Measurements from ENCODE around the gene PTGFR. TPM values are rescaled to one million over a fixed set of nuclear protein-coding genes. Genes with fewer than 3 reads are reported as not detected.

Gene PTGFR
- total RNA-seq, 1 donor, result 67.7 TPM

DNA sequence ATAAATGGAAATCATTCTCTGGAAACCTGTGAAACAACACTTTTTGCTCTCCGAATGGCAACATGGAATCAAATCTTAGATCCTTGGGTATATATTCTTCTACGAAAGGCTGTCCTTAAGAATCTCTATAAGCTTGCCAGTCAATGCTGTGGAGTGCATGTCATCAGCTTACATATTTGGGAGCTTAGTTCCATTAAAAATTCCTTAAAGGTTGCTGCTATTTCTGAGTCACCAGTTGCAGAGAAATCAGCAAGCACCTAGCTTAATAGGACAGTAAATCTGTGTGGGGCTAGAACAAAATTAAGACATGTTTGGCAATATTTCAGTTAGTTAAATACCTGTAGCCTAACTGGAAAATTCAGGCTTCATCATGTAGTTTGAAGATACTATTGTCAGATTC, 45.7 kb downstream of the PTGFR start:
- no peak for DNase-seq (ENCODE audit: insufficient read length, low spot score, missing footprints)

DNA sequence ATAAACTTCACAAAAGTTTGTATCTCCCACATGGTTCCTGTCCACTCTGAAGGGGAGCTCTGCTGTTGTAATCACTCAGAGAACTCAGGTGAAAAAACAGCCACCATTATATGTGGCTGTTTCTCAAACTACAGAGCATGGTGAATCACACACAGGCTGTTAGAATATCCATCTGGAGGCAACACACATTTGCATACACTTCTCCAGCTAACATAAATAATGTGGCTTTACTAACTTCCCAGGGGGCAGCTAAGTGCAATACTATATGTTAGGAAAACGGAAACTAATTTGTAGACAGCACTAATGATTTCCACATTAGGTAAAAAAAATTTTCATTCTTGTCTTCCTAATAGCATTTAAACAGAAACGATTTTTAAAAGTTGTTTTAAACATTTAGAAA, 49.3 kb downstream of the PTGFR start:
- Histone ChIP-seq H3K4me1 (ENCODE audit: insufficient read depth, low read length) (peaks cover 6% of the 10 kb centered on the region), H3K4me2 (ENCODE audit: insufficient read depth, low read length) (no peak overlapping the region), H3K4me3 (ENCODE audit: insufficient read depth, low read length) (no peak overlapping the region), H4K20me1 (ENCODE audit: insufficient read depth, low read length) (no peaks in the 10 kb centered on the region), H3K36me3 (ENCODE audit: insufficient read depth, low read length) (peaks cover 4% of the 10 kb centered on the region), H3K79me2 (ENCODE audit: insufficient read depth, low read length) (no peaks in the 10 kb centered on the region), H3K27ac (ENCODE audit: low read depth, low read length) (no peak overlapping the region), H2AFZ (ENCODE audit: low read length) (no peak overlapping the region), H3K9me3 (ENCODE audit: low read depth, low read length) (no peaks in the 10 kb centered on the region), H3K27me3 (ENCODE audit: insufficient read depth, low read length) (no peaks in the 10 kb centered on the region)
- no peak for DNase-seq (ENCODE audit: insufficient read length, low spot score, missing footprints)
- TF ChIP-seq, protein P1, sequence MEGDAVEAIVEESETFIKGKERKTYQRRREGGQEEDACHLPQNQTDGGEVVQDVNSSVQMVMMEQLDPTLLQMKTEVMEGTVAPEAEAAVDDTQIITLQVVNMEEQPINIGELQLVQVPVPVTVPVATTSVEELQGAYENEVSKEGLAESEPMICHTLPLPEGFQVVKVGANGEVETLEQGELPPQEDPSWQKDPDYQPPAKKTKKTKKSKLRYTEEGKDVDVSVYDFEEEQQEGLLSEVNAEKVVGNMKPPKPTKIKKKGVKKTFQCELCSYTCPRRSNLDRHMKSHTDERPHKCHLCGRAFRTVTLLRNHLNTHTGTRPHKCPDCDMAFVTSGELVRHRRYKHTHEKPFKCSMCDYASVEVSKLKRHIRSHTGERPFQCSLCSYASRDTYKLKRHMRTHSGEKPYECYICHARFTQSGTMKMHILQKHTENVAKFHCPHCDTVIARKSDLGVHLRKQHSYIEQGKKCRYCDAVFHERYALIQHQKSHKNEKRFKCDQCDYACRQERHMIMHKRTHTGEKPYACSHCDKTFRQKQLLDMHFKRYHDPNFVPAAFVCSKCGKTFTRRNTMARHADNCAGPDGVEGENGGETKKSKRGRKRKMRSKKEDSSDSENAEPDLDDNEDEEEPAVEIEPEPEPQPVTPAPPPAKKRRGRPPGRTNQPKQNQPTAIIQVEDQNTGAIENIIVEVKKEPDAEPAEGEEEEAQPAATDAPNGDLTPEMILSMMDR (IDR thresholded peaks at IDR 0.05; ENCODE audit: extremely low read depth, low read depth, low read length), result no peak

More for the DNA sequence above, 45.7 kb downstream of the PTGFR start:
- Histone ChIP-seq H3K9me3 (ENCODE audit: low read depth, low read length) (no peaks in the 10 kb centered on the region), H3K4me3 (ENCODE audit: insufficient read depth, low read length) (no peak overlapping the region), H3K27me3 (ENCODE audit: insufficient read depth, low read length) (no peaks in the 10 kb centered on the region), H3K36me3 (ENCODE audit: insufficient read depth, low read length) (peaks cover 4% of the 10 kb centered on the region), H3K4me1 (ENCODE audit: insufficient read depth, low read length) (peaks cover 6% of the 10 kb centered on the region), H3K4me2 (ENCODE audit: insufficient read depth, low read length) (no peak overlapping the region), H3K27ac (ENCODE audit: low read depth, low read length) (no peak overlapping the region), H3K79me2 (ENCODE audit: insufficient read depth, low read length) (no peaks in the 10 kb centered on the region), H4K20me1 (ENCODE audit: insufficient read depth, low read length) (no peaks in the 10 kb centered on the region), H2AFZ (ENCODE audit: low read length) (no peak overlapping the region)
- TF ChIP-seq, protein P1 (IDR thresholded peaks at IDR 0.05; ENCODE audit: extremely low read depth, low read depth, low read length), result no peak

DNA sequence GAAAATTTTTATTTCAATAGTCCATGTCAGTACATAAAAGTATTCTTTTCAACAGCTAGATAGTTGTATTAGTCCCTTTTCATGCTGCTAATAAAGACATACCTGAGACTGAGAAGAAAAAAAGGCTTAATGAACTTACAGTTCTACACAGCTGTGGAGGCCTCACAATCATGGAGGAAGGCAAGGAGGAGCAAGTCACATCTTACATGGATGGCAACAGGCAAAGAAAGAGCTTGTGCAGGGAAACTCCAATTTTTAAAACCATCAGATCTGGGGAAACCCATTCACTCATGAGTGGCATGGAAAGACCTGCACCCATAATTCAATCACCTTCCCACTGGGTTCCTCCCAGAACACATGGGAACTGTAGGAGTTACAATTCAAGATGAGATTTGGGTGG, 50.7 kb downstream of the PTGFR start:
- peaks cover 4% of the 10 kb centered on the region for H3K36me3 ChIP-seq (ENCODE audit: insufficient read depth, low read length)
- H3K4me1 ChIP-seq (ENCODE audit: insufficient read depth, low read length), result peaks cover 6% of the 10 kb centered on the region
- no peak overlapping the region for H2AFZ ChIP-seq (ENCODE audit: low read length)
- no peaks in the 10 kb centered on the region for H3K79me2 ChIP-seq (ENCODE audit: insufficient read depth, low read length)
- TF ChIP-seq, protein P1 (IDR thresholded peaks at IDR 0.05; ENCODE audit: extremely low read depth, low read depth, low read length), result no peak
- H3K4me2 ChIP-seq (ENCODE audit: insufficient read depth, low read length), result no peak overlapping the region
- H3K27ac ChIP-seq (ENCODE audit: low read depth, low read length), result no peak overlapping the region
- no peaks in the 10 kb centered on the region for H4K20me1 ChIP-seq (ENCODE audit: insufficient read depth, low read length)
- no peak for DNase-seq (ENCODE audit: insufficient read length, low spot score, missing footprints)
- no peak overlapping the region for H3K4me3 ChIP-seq (ENCODE audit: insufficient read depth, low read length)
- H3K27me3 ChIP-seq (ENCODE audit: insufficient read depth, low read length), result no peaks in the 10 kb centered on the region
- no peaks in the 10 kb centered on the region for H3K9me3 ChIP-seq (ENCODE audit: low read depth, low read length)

DNA sequence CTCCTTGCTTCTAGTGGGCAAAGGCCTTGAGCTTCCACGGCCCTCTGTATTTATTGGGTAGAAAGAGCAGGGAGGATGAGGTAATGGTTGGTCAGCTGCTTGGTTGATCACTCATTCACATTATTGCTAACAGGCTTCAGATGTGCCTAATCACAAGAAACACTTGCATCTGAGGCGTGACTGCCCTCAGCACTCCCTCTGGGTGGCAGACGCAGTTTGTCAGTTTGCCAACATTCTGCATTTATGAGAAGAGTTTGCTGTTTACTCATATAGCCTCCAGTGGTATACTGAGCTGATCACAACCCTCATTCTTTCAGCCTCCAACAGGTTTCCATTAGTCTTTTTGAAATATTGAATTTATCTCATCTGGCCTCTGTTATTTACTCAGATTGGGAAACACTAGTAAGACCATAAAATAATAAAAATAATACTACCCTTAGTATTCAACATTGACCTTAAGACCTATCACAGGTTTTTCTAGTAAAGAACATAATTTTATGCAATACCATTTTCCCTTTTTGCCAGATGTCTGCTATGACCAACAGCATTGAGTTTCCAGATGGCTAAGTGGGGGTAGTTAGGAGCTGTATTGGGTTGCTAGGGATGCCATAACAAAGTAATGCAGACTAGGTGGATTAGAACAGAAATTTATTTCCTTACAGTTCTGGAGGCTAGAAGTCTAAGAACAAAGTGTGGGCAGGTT, 53.3 kb downstream of the PTGFR start:
- H3K9me3 ChIP-seq (ENCODE audit: low read depth, low read length), result no peaks in the 10 kb centered on the region
- no peak overlapping the region for H3K4me2 ChIP-seq (ENCODE audit: insufficient read depth, low read length)
- TF ChIP-seq, protein P1 (IDR thresholded peaks at IDR 0.05; ENCODE audit: extremely low read depth, low read depth, low read length), result no peak
- no peaks in the 10 kb centered on the region for H3K79me2 ChIP-seq (ENCODE audit: insufficient read depth, low read length)
- H4K20me1 ChIP-seq (ENCODE audit: insufficient read depth, low read length), result no peaks in the 10 kb centered on the region
- H3K4me3 ChIP-seq (ENCODE audit: insufficient read depth, low read length), result no peak overlapping the region
- no peaks in the 10 kb centered on the region for H3K36me3 ChIP-seq (ENCODE audit: insufficient read depth, low read length)
- H3K27me3 ChIP-seq (ENCODE audit: insufficient read depth, low read length), result no peaks in the 10 kb centered on the region
- no peak overlapping the region for H2AFZ ChIP-seq (ENCODE audit: low read length)
- no peaks in the 10 kb centered on the region for H3K4me1 ChIP-seq (ENCODE audit: insufficient read depth, low read length)
- DNase-seq (ENCODE audit: insufficient read length, low spot score, missing footprints), result no peak
- H3K27ac ChIP-seq (ENCODE audit: low read depth, low read length), result no peak overlapping the region

Measured in osteoblast (primary cell).